Hepatocyte (in vitro differentiated cells): ENCODE results near the gene XYLB.

Experiments
- CTCF ChIP-seq: fragments of 200-600 bp; sonication (generic); IDR thresholded peaks from 2 replicates; pipeline ENCODE4 v1.5.1; 2016; ENCODE audit warnings: antibody characterized with exemption, mild to moderate bottlenecking; ENCODE audit not compliant: poor library complexity
- EZH2 ChIP-seq: fragments of 200-600 bp; sonication (generic); IDR thresholded peaks from 2 replicates; pipeline ENCODE4 v1.6.1; 2016; ENCODE audit warnings: antibody characterized with exemption, mild to moderate bottlenecking, borderline replicate concordance

DNA sequence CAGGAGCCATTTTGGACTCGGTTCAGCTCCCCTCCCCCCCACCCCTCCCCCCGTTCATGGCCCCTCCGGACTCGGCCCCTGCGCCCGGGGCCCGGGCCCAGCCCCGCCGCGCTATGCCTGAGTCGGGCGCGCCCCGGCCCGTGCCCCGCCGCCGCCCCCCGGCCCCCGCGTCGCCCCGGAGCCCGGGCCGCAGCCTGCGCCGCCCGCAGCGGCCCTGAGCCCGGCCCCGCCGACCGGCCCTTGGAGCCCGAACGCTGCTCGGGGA is 107.3 kb downstream of the XYLB start:
- TF ChIP-seq CTCF (no peak), EZH2 (no peak)
